ENCODE results near the gene SLC35G6. TPM values are rescaled to one million over a fixed set of nuclear protein-coding genes. Genes with fewer than 3 reads are reported as not detected.
A peak's percentile ranks its signal among the peaks of the same experiment; 100 is the strongest.

The SLC35G6 gene
- total RNA-seq, 1 donor, result not detected

DNA sequence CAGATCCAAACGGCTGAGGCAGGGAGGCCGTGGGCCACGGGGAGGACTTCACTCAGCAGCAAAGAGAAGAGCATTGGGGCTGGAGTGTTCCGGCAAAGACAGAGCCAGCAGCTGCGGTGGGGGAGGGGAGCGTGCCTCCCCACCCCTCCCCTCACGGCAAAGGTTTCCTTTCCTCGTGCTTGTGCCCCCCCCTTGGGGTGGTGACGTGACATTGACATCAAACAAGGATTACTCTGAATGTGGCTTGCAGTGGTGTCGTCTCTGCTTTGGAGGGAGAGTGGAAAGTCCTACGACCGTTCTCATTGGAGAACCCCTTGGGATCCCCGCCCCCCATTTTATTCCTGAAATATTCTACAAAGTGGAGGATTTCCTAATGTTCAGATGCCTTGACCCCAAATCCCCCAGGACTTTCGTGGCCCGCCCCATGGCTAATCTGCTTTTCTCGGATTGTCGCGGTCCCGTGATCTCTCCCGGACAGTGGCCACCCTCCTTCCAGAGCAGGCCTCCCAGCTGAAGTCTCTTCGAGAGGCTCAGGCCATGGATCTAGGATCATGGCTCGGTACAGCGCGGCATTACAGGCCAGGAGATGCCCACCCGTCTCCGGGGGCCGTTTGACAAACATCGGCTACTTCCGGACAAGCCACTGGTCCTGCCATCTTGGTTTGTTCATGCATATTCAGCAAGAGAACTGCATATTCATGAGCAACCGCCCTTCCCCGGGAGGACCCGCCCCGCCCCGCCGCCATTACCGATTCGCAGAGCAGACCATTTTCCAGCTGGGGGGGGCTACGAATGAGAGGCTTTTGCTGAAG lies 2.2 kb downstream of the SLC35G6 start:
- peaks cover 35% of the 10 kb centered on the region for H3K4me1 ChIP-seq (ENCODE audit: insufficient read depth, low read length)
- peaks cover 2% of the 10 kb centered on the region for H3K36me3 ChIP-seq (ENCODE audit: insufficient read depth, low read length)
- H3K79me2 ChIP-seq (ENCODE audit: insufficient read depth, low read length), result peaks cover 56% of the 10 kb centered on the region
- H2AFZ ChIP-seq (ENCODE audit: low read length), result peak overlapping the region; percentile 91
- peak overlapping the region; percentile 100 for H3K27ac ChIP-seq (ENCODE audit: low read depth, low read length)
- H3K9me3 ChIP-seq (ENCODE audit: low read depth, low read length), result no peaks in the 10 kb centered on the region
- peak overlapping the region; percentile 95 for H3K4me3 ChIP-seq (ENCODE audit: insufficient read depth, low read length)
- no peaks in the 10 kb centered on the region for H3K27me3 ChIP-seq (ENCODE audit: insufficient read depth, low read length)
- peak overlapping the region; percentile 91 for H3K4me2 ChIP-seq (ENCODE audit: insufficient read depth, low read length)
- DNase-seq (ENCODE audit: insufficient read length, low spot score, missing footprints), result peak; percentile 98
- TF ChIP-seq, protein P1, sequence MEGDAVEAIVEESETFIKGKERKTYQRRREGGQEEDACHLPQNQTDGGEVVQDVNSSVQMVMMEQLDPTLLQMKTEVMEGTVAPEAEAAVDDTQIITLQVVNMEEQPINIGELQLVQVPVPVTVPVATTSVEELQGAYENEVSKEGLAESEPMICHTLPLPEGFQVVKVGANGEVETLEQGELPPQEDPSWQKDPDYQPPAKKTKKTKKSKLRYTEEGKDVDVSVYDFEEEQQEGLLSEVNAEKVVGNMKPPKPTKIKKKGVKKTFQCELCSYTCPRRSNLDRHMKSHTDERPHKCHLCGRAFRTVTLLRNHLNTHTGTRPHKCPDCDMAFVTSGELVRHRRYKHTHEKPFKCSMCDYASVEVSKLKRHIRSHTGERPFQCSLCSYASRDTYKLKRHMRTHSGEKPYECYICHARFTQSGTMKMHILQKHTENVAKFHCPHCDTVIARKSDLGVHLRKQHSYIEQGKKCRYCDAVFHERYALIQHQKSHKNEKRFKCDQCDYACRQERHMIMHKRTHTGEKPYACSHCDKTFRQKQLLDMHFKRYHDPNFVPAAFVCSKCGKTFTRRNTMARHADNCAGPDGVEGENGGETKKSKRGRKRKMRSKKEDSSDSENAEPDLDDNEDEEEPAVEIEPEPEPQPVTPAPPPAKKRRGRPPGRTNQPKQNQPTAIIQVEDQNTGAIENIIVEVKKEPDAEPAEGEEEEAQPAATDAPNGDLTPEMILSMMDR (IDR thresholded peaks at IDR 0.05; ENCODE audit: extremely low read depth, low read depth, low read length), result no peak
- peaks cover 30% of the 10 kb centered on the region for H4K20me1 ChIP-seq (ENCODE audit: insufficient read depth, low read length)

DNA sequence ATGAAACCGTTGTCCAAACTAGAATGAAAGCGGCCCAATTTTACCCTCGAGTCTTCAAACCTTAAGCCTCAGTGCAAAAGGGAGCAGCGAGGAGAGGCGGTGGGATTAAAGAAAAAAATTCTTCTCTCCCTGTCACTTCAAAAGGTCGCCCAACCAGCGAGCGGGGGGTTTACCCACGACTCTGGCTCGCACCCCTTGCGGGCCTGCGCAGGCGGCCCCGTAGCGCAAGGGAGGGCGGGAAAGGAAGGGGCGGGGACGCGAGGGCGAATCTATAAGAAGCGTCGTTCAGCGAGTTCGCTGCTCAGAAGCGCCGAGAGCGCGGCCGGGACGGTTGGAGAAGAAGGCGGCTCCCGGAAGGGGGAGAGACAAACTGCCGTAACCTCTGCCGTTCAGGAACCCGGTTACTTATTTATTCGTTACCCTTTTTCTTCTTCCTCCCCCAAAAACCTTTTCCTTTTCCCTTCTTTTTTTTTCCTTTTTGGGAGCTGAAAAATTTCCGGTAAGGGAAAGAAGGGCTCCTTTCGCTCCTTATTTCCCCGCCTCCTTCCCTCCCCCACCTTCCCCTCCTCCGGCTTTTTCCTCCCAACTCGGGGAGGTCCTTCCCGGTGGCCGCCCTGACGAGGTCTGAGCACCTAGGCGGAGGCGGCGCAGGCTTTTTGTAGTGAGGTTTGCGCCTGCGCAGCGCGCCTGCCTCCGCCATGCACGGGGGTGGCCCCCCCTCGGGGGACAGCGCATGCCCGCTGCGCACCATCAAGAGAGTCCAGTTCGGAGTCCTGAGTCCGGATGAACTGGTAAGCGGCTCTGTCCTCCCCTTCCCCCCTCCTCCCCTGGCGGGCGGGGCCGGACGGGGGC lies 3.0 kb downstream of the SLC35G6 start, which contains the start of gene POLR2A:
POLR2A (plus strand) TSS at position 300 of the 852 bp plus-strand sequence.
- Histone ChIP-seq H3K36me3 (ENCODE audit: insufficient read depth, low read length) (peaks cover 2% of the 10 kb centered on the region), H3K79me2 (ENCODE audit: insufficient read depth, low read length) (peaks cover 56% of the 10 kb centered on the region), H3K27ac (ENCODE audit: low read depth, low read length) (peak within 1 kb of the TSS; percentile 100), H3K4me3 (ENCODE audit: insufficient read depth, low read length) (peak within 1 kb of the TSS; percentile 95), H3K27me3 (ENCODE audit: insufficient read depth, low read length) (no peaks in the 10 kb centered on the region), H2AFZ (ENCODE audit: low read length) (peak within 1 kb of the TSS; percentile 91), H3K4me1 (ENCODE audit: insufficient read depth, low read length) (peaks cover 33% of the 10 kb centered on the region), H3K4me2 (ENCODE audit: insufficient read depth, low read length) (peak within 1 kb of the TSS; percentile 91), H4K20me1 (ENCODE audit: insufficient read depth, low read length) (peaks cover 37% of the 10 kb centered on the region), H3K9me3 (ENCODE audit: low read depth, low read length) (no peaks in the 10 kb centered on the region)
- peak; percentile 99 for DNase-seq (ENCODE audit: insufficient read length, low spot score, missing footprints)
- TF ChIP-seq, protein P1 (IDR thresholded peaks at IDR 0.05; ENCODE audit: extremely low read depth, low read depth, low read length), result no peak

DNA sequence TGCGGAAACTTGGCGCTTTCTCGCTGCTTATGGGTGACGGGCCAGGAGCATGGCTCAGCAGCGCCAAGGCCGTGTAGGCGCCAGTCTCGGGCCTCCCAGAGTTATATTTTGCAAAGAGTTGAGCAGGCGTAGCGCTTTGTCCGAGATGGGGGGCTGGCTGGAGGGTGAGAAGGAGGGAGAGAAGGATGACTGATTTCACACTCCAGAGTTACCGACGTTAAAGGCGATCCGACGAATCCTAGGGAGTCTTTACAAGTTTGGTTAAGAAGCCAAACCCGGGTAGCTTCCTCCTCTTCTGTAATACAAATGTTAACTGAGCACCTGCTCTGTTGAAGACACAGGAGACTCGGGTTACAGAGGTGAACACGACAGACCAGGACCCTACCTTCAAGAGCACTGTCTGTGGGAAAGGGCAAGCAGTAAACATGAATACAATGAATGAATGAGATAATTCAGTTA lies 3.7 kb downstream of the SLC35G6 start:
- Histone ChIP-seq H3K36me3 (ENCODE audit: insufficient read depth, low read length) (peaks cover 2% of the 10 kb centered on the region), H2AFZ (ENCODE audit: low read length) (peak overlapping the region; percentile 59), H3K4me2 (ENCODE audit: insufficient read depth, low read length) (peak overlapping the region; percentile 91), H3K27ac (ENCODE audit: low read depth, low read length) (peak overlapping the region; percentile 100), H3K4me1 (ENCODE audit: insufficient read depth, low read length) (peaks cover 31% of the 10 kb centered on the region), H4K20me1 (ENCODE audit: insufficient read depth, low read length) (peaks cover 43% of the 10 kb centered on the region), H3K9me3 (ENCODE audit: low read depth, low read length) (no peaks in the 10 kb centered on the region), H3K27me3 (ENCODE audit: insufficient read depth, low read length) (no peaks in the 10 kb centered on the region), H3K79me2 (ENCODE audit: insufficient read depth, low read length) (peaks cover 58% of the 10 kb centered on the region), H3K4me3 (ENCODE audit: insufficient read depth, low read length) (peak overlapping the region; percentile 95)
- TF ChIP-seq, protein P1 (IDR thresholded peaks at IDR 0.05; ENCODE audit: extremely low read depth, low read depth, low read length), result no peak
- no peak for DNase-seq (ENCODE audit: insufficient read length, low spot score, missing footprints)

Data from osteoblast (primary cell).